Activated CD8-positive, alpha-beta memory T cell treated with anti-CD3 and anti-CD28 coated beads, Interleukin-2, amount 50 U/mL, for 4 hours (primary cell): ENCODE results near the gene KRT73.

Source experiments
- DNase-seq: peaks from one replicate; pipeline ENCODE4 v3.0.0-alpha.2; 2020

Gene KRT73

GRCh38 chr12:52616680-52617402 lies 1.5 kb downstream of the KRT73 start:
- no peak for DNase-seq

GRCh38 chr12:52615912-52616311 lies 2.4 kb downstream of the KRT73 start:
- no peak for DNase-seq

GRCh38 chr12:52615208-52615868 lies 3.0 kb downstream of the KRT73 start:
- no peak for DNase-seq

- no peak for DNase-seq
Observed at GRCh38 chr12:52614381-52615207, 3.8 kb downstream of the KRT73 start.

- no peak for DNase-seq
Observed at GRCh38 chr12:52613384-52614030, 4.9 kb downstream of the KRT73 start.

GRCh38 chr12:52612431-52613383 lies 5.7 kb downstream of the KRT73 start:
- no peak for DNase-seq

- DNase-seq, result no peak
Observed at GRCh38 chr12:52611080-52611468, 7.3 kb downstream of the KRT73 start.

- DNase-seq, result no peak
Observed at GRCh38 chr12:52608826-52609630, 9.3 kb downstream of the KRT73 start.

GRCh38 chr12:52608161-52608560 lies 10.2 kb downstream of the KRT73 start:
- DNase-seq, result no peak

- DNase-seq, result no peak
Observed at GRCh38 chr12:52607314-52607713, 11.0 kb downstream of the KRT73 start.

- DNase-seq, result no peak
Observed at GRCh38 chr12:52606581-52607218, 11.7 kb downstream of the KRT73 start.

GRCh38 chr12:52606096-52606495 lies 12.3 kb downstream of the KRT73 start:
- no peak for DNase-seq

- DNase-seq, result no peak
Observed at GRCh38 chr12:52605542-52605941, 12.8 kb downstream of the KRT73 start.

GRCh38 chr12:52604859-52605258 lies 13.5 kb downstream of the KRT73 start:
- DNase-seq, result no peak

- DNase-seq, result peak; percentile 41
Observed at GRCh38 chr12:52603314-52603713, 15.0 kb downstream of the KRT73 start.

GRCh38 chr12:52602552-52602951 lies 15.8 kb downstream of the KRT73 start:
- no peak for DNase-seq

GRCh38 chr12:52601671-52602070 lies 16.7 kb downstream of the KRT73 start:
- DNase-seq, result no peak

GRCh38 chr12:52600941-52601481 lies 17.3 kb downstream of the KRT73 start, which contains the start of gene KRT72:
Gene KRT72 (minus strand): TSS chr12:52601463. CDS start chr12:52601452, 11 bp downstream.
- DNase-seq, result no peak

GRCh38 chr12:52600475-52600874 lies 17.9 kb downstream of the KRT73 start:
- DNase-seq, result no peak

- DNase-seq, result no peak
Observed at GRCh38 chr12:52600071-52600470, 18.3 kb downstream of the KRT73 start.
